COLO829 (cell line): Measurements from ENCODE around the gene SLC35C1.

Source experiments
- DNase-seq: peaks from one replicate; pipeline ENCODE4 v3.0.0; 2012; ENCODE audit warnings: low spot score

SLC35C1 gene

GRCh38 chr11:45846974-45847910 lies 42.3 kb downstream of the SLC35C1 start, which contains the start of gene CRY2:
CRY2 (plus strand) TSS chr11:45847475; CDS start chr11:45847491, 16 bp downstream.
- peak; percentile 92 for DNase-seq

- peak; percentile 22 for DNase-seq
Measured at GRCh38 chr11:45847911-45848316, 43.0 kb downstream of the SLC35C1 start.

GRCh38 chr11:45848654-45849081 lies 43.7 kb downstream of the SLC35C1 start:
- DNase-seq, result no peak

GRCh38 chr11:45850446-45850845 lies 45.5 kb downstream of the SLC35C1 start:
- no peak for DNase-seq

- no peak for DNase-seq
Measured at GRCh38 chr11:45851228-45851627, 46.3 kb downstream of the SLC35C1 start.

GRCh38 chr11:45852018-45852711 lies 47.2 kb downstream of the SLC35C1 start:
- no peak for DNase-seq

GRCh38 chr11:45852712-45853101 lies 47.8 kb downstream of the SLC35C1 start:
- no peak for DNase-seq

GRCh38 chr11:45853332-45854219 lies 48.6 kb downstream of the SLC35C1 start:
- DNase-seq, result no peak

- DNase-seq, result no peak
Measured at GRCh38 chr11:45855308-45855707, 50.4 kb downstream of the SLC35C1 start.

GRCh38 chr11:45856044-45856468 lies 51.1 kb downstream of the SLC35C1 start:
- DNase-seq, result no peak

- no peak for DNase-seq
Measured at GRCh38 chr11:45857961-45858474, 53.1 kb downstream of the SLC35C1 start.

GRCh38 chr11:45858751-45859398 lies 53.9 kb downstream of the SLC35C1 start:
- no peak for DNase-seq

GRCh38 chr11:45859661-45860140 lies 54.8 kb downstream of the SLC35C1 start:
- DNase-seq, result peak; percentile 45

- DNase-seq, result no peak
Measured at GRCh38 chr11:45860348-45860747, 55.4 kb downstream of the SLC35C1 start.

- DNase-seq, result no peak
Measured at GRCh38 chr11:45860764-45861510, 56.0 kb downstream of the SLC35C1 start.
